ENCODE results near the gene C19orf53. TPM values are rescaled to one million over a fixed set of nuclear protein-coding genes. Genes with fewer than 3 reads are reported as not detected.

Gene C19orf53
- total RNA-seq, 4 donors from 2014 or later: 90.1 to 133 (median 113) TPM

GRCh38 chr19:13803038-13803437 is 28.8 kb downstream of the C19orf53 start:
- TF ChIP-seq CTCF (IDR thresholded peaks at IDR 0.05; ENCODE audit: low read depth): no peak

- no peak for TF ChIP-seq CTCF (IDR thresholded peaks at IDR 0.05; ENCODE audit: low read depth)
These were observed 30.8 kb downstream of the C19orf53 start for GRCh38 chr19:13804830-13805683.

- TF ChIP-seq CTCF (IDR thresholded peaks at IDR 0.05; ENCODE audit: low read depth): no peak
These were observed 32.5 kb downstream of the C19orf53 start for GRCh38 chr19:13806728-13807127.

GRCh38 chr19:13807421-13808021 is 33.3 kb downstream of the C19orf53 start:
- TF ChIP-seq CTCF (IDR thresholded peaks at IDR 0.05; ENCODE audit: low read depth): no peak

- no peak for TF ChIP-seq CTCF (IDR thresholded peaks at IDR 0.05; ENCODE audit: low read depth)
These were observed 34.6 kb downstream of the C19orf53 start for GRCh38 chr19:13808856-13809255.

GRCh38 chr19:13812544-13812943 is 38.3 kb downstream of the C19orf53 start:
- TF ChIP-seq CTCF (IDR thresholded peaks at IDR 0.05; ENCODE audit: low read depth): no peak

GRCh38 chr19:13813147-13813546 is 38.9 kb downstream of the C19orf53 start:
- TF ChIP-seq CTCF (IDR thresholded peaks at IDR 0.05; ENCODE audit: low read depth): no peak

Measured in subcutaneous adipose tissue (tissue), 4 donors.